Endothelial cell of umbilical vein (primary cell): Measurements from ENCODE around the gene PPCDC. TPM values are rescaled to one million over a fixed set of nuclear protein-coding genes. Genes with fewer than 3 reads are reported as not detected.

Experiments
- BruUV-seq: library from RNA; stranded (reverse); fragments of 400-500 nt; replicated peaks from 2 replicates; lab custom pipeline; 2021; lab: Mats Ljungman, UMichigan
- CTCF ChIA-PET: fragments of 300-600, 350-600 bp; sonication (Branson Sonifier 250); formaldehyde crosslinking; loops from one replicate; lab custom pipeline; 2021; ENCODE audit warnings: antibody characterized with exemption, inconsistent platforms; lab: Charles Lee
- POLR2A ChIA-PET: fragments of 300-600, 350-600 bp; sonication (Branson Sonifier 250); formaldehyde crosslinking; loops from one replicate; lab custom pipeline; 2021; ENCODE audit warnings: antibody characterized with exemption, inconsistent platforms; lab: Charles Lee
- DNase-seq: peaks from one replicate; pipeline ENCODE4 v3.0.0-alpha.2; 2011; ENCODE audit warnings: low read depth, low spot score
- FAIRE-seq: peaks from 2 replicates; lab custom pipeline; 2011; peaks lifted over from hg19 to GRCh38; lab: Jason Lieb, UNC
- H2AFZ ChIP-seq: 2 replicates; pipeline ENCODE4 v1.6.0; 2012; ENCODE audit warnings: low read depth, low read length, control low read depth, inconsistent platforms
- H3K27ac ChIP-seq: 2 replicates; pipeline ENCODE4 v1.5.1; 2011; ENCODE audit warnings: low read depth, mild to moderate bottlenecking, control low read depth, low read length, moderate library complexity; ENCODE audit not compliant: insufficient read depth
- H3K27me3 ChIP-seq, 2 experiments: 2 replicates each; pipeline versions ENCODE4 v1.6.0 to v1.6.1; 2011; ENCODE audit warnings: low read length in 2 of 2, mixed read lengths in 1 of 2; ENCODE audit not compliant: control insufficient read depth in 2 of 2, insufficient read depth in 2 of 2
- H3K36me3 ChIP-seq, 2 experiments: 2 replicates in 1 of 2; 3 replicates in 1 of 2; pipeline ENCODE4 v1.5.1; 2011; ENCODE audit warnings: low read length in 2 of 2, mild to moderate bottlenecking in 1 of 2, moderate library complexity in 1 of 2; ENCODE audit not compliant: control insufficient read depth in 2 of 2, insufficient read depth in 2 of 2; ENCODE audit errors: extremely low read depth in 1 of 2
- H3K4me1 ChIP-seq: 3 replicates; pipeline ENCODE4 v1.5.1; 2011; ENCODE audit warnings: mild to moderate bottlenecking, low read length; ENCODE audit not compliant: control insufficient read depth, insufficient read depth; ENCODE audit errors: extremely low read depth
- H3K4me2 ChIP-seq: 2 replicates; pipeline ENCODE4 v1.6.1; 2011; ENCODE audit warnings: low read length, control low read depth, mixed read lengths; ENCODE audit not compliant: insufficient read depth
- H3K4me3 ChIP-seq, 3 experiments: fragments of 200-600 bp in 1 of 3; sonication (generic), shearing (Covaris generic) in 1 of 3; replicated peaks in 1 of 3; 2 replicates each; pipeline ENCODE4 v1.5.1; 2011 to 2016; ENCODE audit warnings: control low read depth in 3 of 3, low read length in 3 of 3, mild to moderate bottlenecking in 2 of 3, inconsistent platforms in 1 of 3, low read depth in 1 of 3, moderate library complexity in 1 of 3; ENCODE audit not compliant: insufficient read depth in 1 of 3
- H3K79me2 ChIP-seq: 2 replicates; pipeline ENCODE4 v1.6.0; 2012; ENCODE audit warnings: low read length, inconsistent platforms; ENCODE audit not compliant: control insufficient read depth, insufficient read depth
- H3K9ac ChIP-seq: replicated peaks from 2 replicates; pipeline ENCODE3; 2011; ENCODE audit warnings: low read length, control low read depth; ENCODE audit not compliant: insufficient read depth; ENCODE audit errors: extremely low read depth
- H3K9me1 ChIP-seq: replicated peaks from 3 replicates; pipeline ENCODE4 v1.6.0; 2011; ENCODE audit warnings: mild to moderate bottlenecking, low read length; ENCODE audit not compliant: control insufficient read depth, insufficient read depth; ENCODE audit errors: extremely low read depth
- H3K9me3 ChIP-seq: replicated peaks from 2 replicates; pipeline ENCODE4 v1.5.1; 2012; ENCODE audit warnings: low read length, inconsistent platforms; ENCODE audit not compliant: control insufficient read depth, insufficient read depth
- H4K20me1 ChIP-seq: replicated peaks from 2 replicates; pipeline ENCODE3; 2011; ENCODE audit warnings: mild to moderate bottlenecking, low read length; ENCODE audit not compliant: control insufficient read depth, insufficient read depth; ENCODE audit errors: extremely low read depth
- CTCF ChIP-seq, 2 donors: IDR thresholded peaks; 1 replicate in 1 of 2; 2 replicates in 1 of 2; pipeline ENCODE4 v1.5.1; 2011; ENCODE audit warnings: low read length in 2 of 2, mild to moderate bottlenecking in 2 of 2, moderate library complexity in 2 of 2, control low read depth in 1 of 2, inconsistent platforms in 1 of 2, low read depth in 1 of 2; ENCODE audit not compliant: insufficient read depth in 1 of 2; ENCODE audit errors: extremely low read depth in 1 of 2
- EZH2 ChIP-seq: IDR thresholded peaks from 2 replicates; pipeline ENCODE4 v1.6.1; 2012; ENCODE audit warnings: borderline replicate concordance, low read depth, mild to moderate bottlenecking, moderate library complexity, low read length, inconsistent platforms; ENCODE audit not compliant: severe bottlenecking
- FOS ChIP-seq: IDR thresholded peaks from 2 replicates; pipeline ENCODE4 v1.6.1; 2011; ENCODE audit warnings: mild to moderate bottlenecking, low read length, moderate library complexity, borderline replicate concordance; ENCODE audit not compliant: insufficient read depth
- GATA2 ChIP-seq: IDR thresholded peaks from 2 replicates; pipeline ENCODE4 v1.7.0; 2011; ENCODE audit warnings: low read depth, mild to moderate bottlenecking, moderate library complexity, mixed read lengths, low read length; ENCODE audit not compliant: insufficient read length, insufficient read depth
- JUN ChIP-seq: IDR thresholded peaks from 2 replicates; pipeline ENCODE4 v1.6.1; 2011; ENCODE audit warnings: borderline replicate concordance, low read depth; ENCODE audit not compliant: insufficient read length, insufficient read depth
- MAX ChIP-seq: IDR thresholded peaks from 2 replicates; pipeline ENCODE4 v1.6.1; 2011; ENCODE audit not compliant: insufficient read depth, insufficient read length
- MYC ChIP-seq: IDR thresholded peaks from one replicate; pipeline ENCODE4 v1.6.1; 2011; ENCODE audit warnings: mild to moderate bottlenecking, low read depth, low read length
- POLR2A ChIP-seq: IDR thresholded peaks from 2 replicates; pipeline ENCODE4 v1.6.1; 2012; ENCODE audit warnings: low read depth, mild to moderate bottlenecking, control low read depth, low read length
- POLR2AphosphoS5 ChIP-seq: IDR thresholded peaks from 2 replicates; pipeline ENCODE4 v1.6.1; 2012; ENCODE audit warnings: low read depth, mild to moderate bottlenecking, control low read depth, low read length, moderate library complexity; ENCODE audit not compliant: insufficient read depth
- dilution Hi-C: fragments of 300-500 bp; cut with MboI; formaldehyde crosslinking; loops from one replicate; pipeline ENCODE4 v1.15.0; 2019; ENCODE audit warnings: low sequenced_read_pairs; ENCODE audit not compliant: extremely low pct_ligation_motif_present
- intact Hi-C: fragments of 100-400 bp; cut with micrococcal nuclease; formaldehyde crosslinking; loops from one replicate; pipeline ENCODE4 v1.10.0; 2022
- polyA plus RNA-seq, 4 experiments: library from polyadenylated mRNA; depleted of rRNA in 3 of 4; stranded (reverse) in 3 of 4; unstranded in 1 of 4; fragments of >200 nt; gene quantifications; 2 replicates each; pipeline versions ENCODE4 v1.2.1 to v1.2.3, GENCODE V29; 2011 to 2012; ENCODE audit warnings: missing spikeins in 1 of 4
- total RNA-seq: library from RNA; stranded (reverse); gene quantifications from 2 replicates; pipeline ENCODE4 v1.2.3, GENCODE V29; 2021

PPCDC gene
- total and polyA plus RNA-seq, 2 donors (not counting 3 experiments of a cell fraction or from before 2014, with no cell fraction given), result 14.5 to 21.4 TPM

- FAIRE-seq (no peak), DNase-seq (no peak)
- no peak overlapping the region for H3K27ac ChIP-seq
- peaks cover 23% of the 10 kb centered on the region for H3K4me1 ChIP-seq
- CTCF ChIA-PET, result no interaction called here
- no peaks in the 10 kb centered on the region for H3K79me2 ChIP-seq
- no peaks in the 10 kb centered on the region for H3K36me3 ChIP-seq
- H3K9me3 ChIP-seq, result no peaks in the 10 kb centered on the region
- no peak overlapping the region for H3K4me3 ChIP-seq
- H3K9ac ChIP-seq, result no peak overlapping the region
- intact Hi-C loops, result no loop called here
- no peaks in the 10 kb centered on the region for H3K9me1 ChIP-seq
- dilution Hi-C loops, result no loop called here
- H4K20me1 ChIP-seq, result no peaks in the 10 kb centered on the region
- H3K27me3 ChIP-seq, result no peaks in the 10 kb centered on the region
- POLR2A ChIA-PET, result no interaction called here
- H3K4me2 ChIP-seq, result no peak overlapping the region
- no peak overlapping the region for H2AFZ ChIP-seq
- TF ChIP-seq FOS (no peak), CTCF (IDR thresholded peaks at IDR 0.05; ENCODE audit: extremely low read depth in 1 of 2, insufficient read depth in 1 of 2, low read depth in 1 of 2, low read length in 2 of 2) (no peak), POLR2A (no peak), MAX (no peak), POLR2AphosphoS5 (no peak), GATA2 (no peak), EZH2 (no peak), MYC (no peak), JUN (no peak)
- BruUV-seq, result no TSS peak
Measured at GRCh38 chr15:75051191-75051608, 27.8 kb downstream of the PPCDC start.
